Pancreas (tissue), 10 donors: ENCODE data around the gene RNF130. TPM values are rescaled to one million over a fixed set of nuclear protein-coding genes. Genes with fewer than 3 reads are reported as not detected.
A peak's percentile ranks its signal among the peaks of the same experiment; 100 is the strongest.

Experiments used
- ATAC-seq, 4 donors: fragments of 200-7000 bp; cut with Tn5 transposase; one replicate each; pipeline versions ENCODE4 v1.8.0 to v1.9.1; 2020; ENCODE audit warnings: mild to moderate bottlenecking in 4 of 4, moderate library complexity in 4 of 4
- DNase-seq, 6 donors: peaks; one replicate each; pipeline ENCODE4 v3.0.0-alpha.2; 2020
- FAIRE-seq: peaks from 2 replicates; lab custom pipeline; 2012; peaks lifted over from hg19 to GRCh38; lab: Jason Lieb, UNC
- H3K27ac ChIP-seq, 4 donors: fragments of 200-600 bp; sonication (generic); 1 replicate in 3 of 4; 2 replicates in 1 of 4; pipeline versions ENCODE4 v1.5.0 to v1.8.0; 2020
- H3K27me3 ChIP-seq, 4 donors: fragments of 200-600 bp; one replicate each; pipeline ENCODE4 v1.8.0; 2021
- H3K36me3 ChIP-seq, 3 donors: fragments of 200-600 bp; sonication (generic) in 1 of 3; one replicate each; pipeline versions ENCODE4 v1.5.0 to v1.8.0; 2020 to 2021
- H3K4me1 ChIP-seq, 3 donors: fragments of 200-600 bp; one replicate each; pipeline ENCODE4 v1.8.0; 2021
- H3K4me3 ChIP-seq, 4 donors: fragments of 200-600 bp; sonication (generic) in 2 of 4; one replicate each; pipeline versions ENCODE4 v1.5.0 to v1.8.0; 2020 to 2021
- H3K9me3 ChIP-seq, 4 donors: fragments of 200-600 bp; one replicate each; pipeline ENCODE4 v1.8.0; 2021
- WGBS, 2 donors: extraction: QIAGEN DNeasy Blood & Tissue Kit; methylation state at CpG; one replicate each; pipeline ENCODE4 v1.1.7; 2013; 5-methylcytosine and 5-hydroxymethylcytosine counted together
- intact Hi-C, 3 donors: fragments of 100-400 bp; cut with DNase I; formaldehyde crosslinking; loops; one replicate each; pipeline versions ENCODE4 v1.11.1 to v1.14.2; 2022
- polyA plus RNA-seq, 2 donors: library from polyadenylated mRNA; stranded (reverse); fragments of 200-250 nt; gene quantifications; one replicate each; pipeline ENCODE4 v1.2.3, GENCODE V29; 2013
- total RNA-seq, 6 donors: library from RNA; stranded (reverse); fragmentation: NEBNext Ultra II Directional in 4 of 6; extraction: Animal tissue kit (Norgen Biotek cat#: 25700) in 4 of 6; gene quantifications; one replicate each; pipeline versions ENCODE4 v1.2.1 to v1.2.4, GENCODE V29; 2021 to 2023
- TF ChIP-seq, protein P1 (sequence below), 4 donors: fragments of 200-600 bp; sonication (generic) in 3 of 4; IDR thresholded peaks; one replicate each; pipeline versions ENCODE4 v1.5.0 to v1.8.0; 2021; ENCODE audit warnings: antibody characterized with exemption in 4 of 4
- donor health status: healthy with polysubstance abuse.
- donor health status: DM: no; HTN: no; CAD: no; lungs with moderate emphysema.
- donor health status: DM: no; HTN: no; CAD: no.
- donor health status: control.
- donor health status: control.
- donor health status: Bipolar disorder and iron deficiency.
- donor health status: DM: yes; HTN: yes; CAD: no.
- donor health status: DM: no; HTN: no; CAD: no.
- donor health status: DM: no; HTN: no; CAD: no.
- donor health status: DM: yes; HTN: yes; CAD: no.

Gene RNF130
- total and polyA plus RNA-seq, 8 donors = 21.4 to 57.8 (median 37.8) TPM

DNA sequence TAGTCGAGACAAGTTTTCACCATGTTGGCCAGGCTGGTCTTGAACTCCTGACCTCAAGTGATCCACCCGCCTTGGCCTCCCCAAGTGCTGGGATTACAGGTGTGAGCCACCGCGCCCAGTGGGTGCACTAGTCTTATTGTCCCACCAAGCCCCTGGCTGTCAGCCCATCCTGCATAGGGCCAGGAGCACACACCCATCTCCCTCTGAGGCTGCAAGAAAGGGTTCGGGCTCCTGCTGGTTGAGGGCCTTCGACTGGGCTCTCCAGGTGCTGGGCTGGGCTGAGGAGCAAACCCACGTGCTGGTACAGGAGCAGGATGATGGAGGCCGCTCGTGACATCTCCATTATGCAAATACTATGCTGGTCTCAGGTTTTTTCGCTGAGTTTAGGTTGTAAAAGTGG, 25.1 kb upstream of the RNF130 start:
- H3K27ac ChIP-seq = no peak overlapping the region
- no peak for FAIRE-seq
- 83 to 91% methylated on average over 10 of the region's 10 CpGs for WGBS, 2 donors
- intact Hi-C loops = loop anchor here in 1 of 3 donors (10.0 kb wide), 1 partner anchor 112 kb away; no protein-coding TSS in a partner anchor
- H3K27me3 ChIP-seq = no peaks in the 10 kb centered on the region
- TF ChIP-seq, protein P1, sequence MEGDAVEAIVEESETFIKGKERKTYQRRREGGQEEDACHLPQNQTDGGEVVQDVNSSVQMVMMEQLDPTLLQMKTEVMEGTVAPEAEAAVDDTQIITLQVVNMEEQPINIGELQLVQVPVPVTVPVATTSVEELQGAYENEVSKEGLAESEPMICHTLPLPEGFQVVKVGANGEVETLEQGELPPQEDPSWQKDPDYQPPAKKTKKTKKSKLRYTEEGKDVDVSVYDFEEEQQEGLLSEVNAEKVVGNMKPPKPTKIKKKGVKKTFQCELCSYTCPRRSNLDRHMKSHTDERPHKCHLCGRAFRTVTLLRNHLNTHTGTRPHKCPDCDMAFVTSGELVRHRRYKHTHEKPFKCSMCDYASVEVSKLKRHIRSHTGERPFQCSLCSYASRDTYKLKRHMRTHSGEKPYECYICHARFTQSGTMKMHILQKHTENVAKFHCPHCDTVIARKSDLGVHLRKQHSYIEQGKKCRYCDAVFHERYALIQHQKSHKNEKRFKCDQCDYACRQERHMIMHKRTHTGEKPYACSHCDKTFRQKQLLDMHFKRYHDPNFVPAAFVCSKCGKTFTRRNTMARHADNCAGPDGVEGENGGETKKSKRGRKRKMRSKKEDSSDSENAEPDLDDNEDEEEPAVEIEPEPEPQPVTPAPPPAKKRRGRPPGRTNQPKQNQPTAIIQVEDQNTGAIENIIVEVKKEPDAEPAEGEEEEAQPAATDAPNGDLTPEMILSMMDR (IDR thresholded peaks at IDR 0.05) = no peak
- ATAC-seq = no peak
- H3K4me3 ChIP-seq = no peak overlapping the region
- H3K9me3 ChIP-seq = no peaks in the 10 kb centered on the region
- no peak for DNase-seq
- no peaks in the 10 kb centered on the region for H3K36me3 ChIP-seq
- no peaks in the 10 kb centered on the region for H3K4me1 ChIP-seq

DNA sequence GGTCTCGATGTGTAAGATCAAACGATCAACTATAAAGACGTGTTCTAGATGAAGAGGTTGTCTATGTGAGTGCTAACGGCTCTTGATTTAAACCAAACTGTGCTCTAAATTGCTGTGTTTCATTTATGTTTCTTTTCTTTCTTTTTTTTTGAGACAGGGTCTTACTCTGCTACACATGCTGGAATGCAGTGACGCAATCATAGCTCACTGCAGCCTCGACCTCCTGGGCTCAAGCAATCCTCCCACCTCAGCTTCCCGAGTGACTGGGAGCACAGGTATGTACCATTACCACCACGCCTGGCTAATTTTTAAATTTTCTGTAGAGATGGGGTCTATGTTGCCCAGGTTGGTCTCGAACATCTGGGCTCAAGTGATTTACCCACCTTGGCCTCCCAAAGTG, 24.0 kb upstream of the RNF130 start:
- TF ChIP-seq, protein P1 (IDR thresholded peaks at IDR 0.05) = no peak
- H3K36me3 ChIP-seq = no peaks in the 10 kb centered on the region
- ATAC-seq (no peak), FAIRE-seq (no peak), DNase-seq (no peak)
- H3K27me3 ChIP-seq = no peaks in the 10 kb centered on the region
- H3K9me3 ChIP-seq = no peaks in the 10 kb centered on the region
- H3K4me3 ChIP-seq = no peak overlapping the region
- H3K27ac ChIP-seq = no peak overlapping the region
- WGBS, 2 donors = 76 to 77% methylated on average over 9 of the region's 9 CpGs
- peaks cover 0 to 4% (median 3%) of the 10 kb centered on the region in 3 donors for H3K4me1 ChIP-seq
- intact Hi-C loops = loop anchor here in 1 of 3 donors (10.0 kb wide), 1 partner anchor 111 kb away; no protein-coding TSS in a partner anchor

DNA sequence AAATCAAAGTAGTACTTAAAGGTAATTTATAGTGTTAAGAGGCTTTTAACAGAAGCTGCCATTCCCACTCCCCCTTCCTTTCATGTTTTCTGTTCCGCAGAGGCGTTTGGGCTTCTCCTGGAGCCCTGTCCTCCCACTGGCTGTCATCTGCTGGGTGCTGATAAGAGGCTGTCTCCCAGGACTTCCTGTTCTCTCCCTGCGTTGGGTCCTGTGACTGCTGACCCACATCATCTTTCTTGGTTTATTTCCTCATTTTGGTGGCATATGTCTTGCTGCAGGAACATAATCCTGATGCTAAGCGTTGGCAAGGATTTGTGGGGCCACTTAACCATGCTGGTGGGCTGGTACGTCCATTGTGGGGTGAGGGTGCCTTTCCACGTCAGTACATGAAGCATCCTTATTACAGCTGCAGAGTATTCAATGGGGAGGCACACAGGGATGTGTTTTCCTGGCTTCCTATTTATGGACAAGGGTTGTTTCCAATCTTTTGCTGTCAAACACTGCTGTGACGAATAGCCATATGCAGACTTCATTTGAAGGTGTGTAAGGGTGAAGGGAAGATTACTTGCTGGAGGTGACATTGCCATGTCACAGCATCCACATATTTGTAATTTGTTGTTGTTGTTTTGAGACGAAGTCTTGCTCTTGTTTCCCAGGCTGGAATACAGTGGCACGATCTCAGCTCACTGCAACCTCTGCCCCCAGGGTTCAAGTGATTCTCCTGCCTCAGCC, 22.3 kb upstream of the RNF130 start:
- DNase-seq = peak in 1 of 6 donors; percentile 47
- 74 to 81% methylated on average over 9 of the region's 9 CpGs for WGBS, 2 donors

DNA sequence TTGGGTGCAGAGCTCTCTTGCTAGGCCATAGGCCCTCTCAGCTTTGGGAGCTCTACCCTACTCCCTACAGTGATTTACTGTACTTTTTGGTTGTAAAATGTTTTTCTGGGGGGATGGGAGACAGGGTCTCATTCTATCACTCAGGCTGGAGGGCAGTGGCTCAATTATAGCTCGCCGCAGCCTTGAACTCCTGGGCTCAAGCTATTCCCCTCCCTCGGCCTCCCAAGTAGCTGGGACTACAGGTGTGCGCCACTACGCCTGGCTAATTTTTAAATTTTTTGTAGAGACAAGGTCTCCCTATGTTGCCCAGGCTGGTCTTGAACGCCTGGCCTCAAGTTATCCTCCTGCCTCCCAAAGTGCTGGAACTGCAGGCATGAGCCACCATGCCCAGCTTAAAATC, 21.7 kb upstream of the RNF130 start:
- peaks cover 0 to 4% (median 3%) of the 10 kb centered on the region in 3 donors for H3K4me1 ChIP-seq
- H3K27ac ChIP-seq = peak overlapping the region in 1 of 4 donors; percentile 1
- no peaks in the 10 kb centered on the region for H3K9me3 ChIP-seq
- H3K4me3 ChIP-seq = no peak overlapping the region
- intact Hi-C loops = loop anchor here in 1 of 3 donors (10.0 kb wide), 1 partner anchor 108 kb away; no protein-coding TSS in a partner anchor
- H3K27me3 ChIP-seq = no peaks in the 10 kb centered on the region
- TF ChIP-seq, protein P1 (IDR thresholded peaks at IDR 0.05) = no peak
- ATAC-seq = no peak
- WGBS, 2 donors = 93 to 95% methylated on average over 6 of the region's 6 CpGs
- DNase-seq = no peak
- no peak for FAIRE-seq
- no peaks in the 10 kb centered on the region for H3K36me3 ChIP-seq

More for the DNA sequence above, 22.3 kb upstream of the RNF130 start:
- Histone ChIP-seq H3K4me3 (no peak overlapping the region), H3K27me3 (no peaks in the 10 kb centered on the region), H3K9me3 (no peaks in the 10 kb centered on the region), H3K4me1 (peaks cover 0 to 4% (median 3%) of the 10 kb centered on the region in 3 donors), H3K27ac (peak overlapping the region in 1 of 4 donors; percentile 1), H3K36me3 (no peaks in the 10 kb centered on the region)
- FAIRE-seq = no peak
- TF ChIP-seq, protein P1 (IDR thresholded peaks at IDR 0.05) = no peak
- ATAC-seq = peak in 1 of 4 donors; percentile 28
- intact Hi-C loops = loop anchor here in 1 of 3 donors (10.0 kb wide), 1 partner anchor 109 kb away; no protein-coding TSS in a partner anchor
